Stimulated activated CD4-positive, alpha-beta T cell treated with anti-CD3 and anti-CD28 coated beads, Interleukin-12 subunit alpha, Interleukin-12 subunit beta, amount 100 ng/mL, for 48 hours (primary cell): Measurements from ENCODE around the gene SPATA4.
"Not testable (repeated sequence)": the region's sequence is repeated elsewhere in the genome, so short reads cannot be mapped to it uniquely, and the experiment has no call there.

ENCODE experiments used
- DNase-seq, 3 donors: peaks; one replicate each; pipeline ENCODE4 v3.0.0-alpha.2; 2020; ENCODE audit warnings: low read depth in 2 of 3, low spot score in 1 of 3

The SPATA4 gene

DNA sequence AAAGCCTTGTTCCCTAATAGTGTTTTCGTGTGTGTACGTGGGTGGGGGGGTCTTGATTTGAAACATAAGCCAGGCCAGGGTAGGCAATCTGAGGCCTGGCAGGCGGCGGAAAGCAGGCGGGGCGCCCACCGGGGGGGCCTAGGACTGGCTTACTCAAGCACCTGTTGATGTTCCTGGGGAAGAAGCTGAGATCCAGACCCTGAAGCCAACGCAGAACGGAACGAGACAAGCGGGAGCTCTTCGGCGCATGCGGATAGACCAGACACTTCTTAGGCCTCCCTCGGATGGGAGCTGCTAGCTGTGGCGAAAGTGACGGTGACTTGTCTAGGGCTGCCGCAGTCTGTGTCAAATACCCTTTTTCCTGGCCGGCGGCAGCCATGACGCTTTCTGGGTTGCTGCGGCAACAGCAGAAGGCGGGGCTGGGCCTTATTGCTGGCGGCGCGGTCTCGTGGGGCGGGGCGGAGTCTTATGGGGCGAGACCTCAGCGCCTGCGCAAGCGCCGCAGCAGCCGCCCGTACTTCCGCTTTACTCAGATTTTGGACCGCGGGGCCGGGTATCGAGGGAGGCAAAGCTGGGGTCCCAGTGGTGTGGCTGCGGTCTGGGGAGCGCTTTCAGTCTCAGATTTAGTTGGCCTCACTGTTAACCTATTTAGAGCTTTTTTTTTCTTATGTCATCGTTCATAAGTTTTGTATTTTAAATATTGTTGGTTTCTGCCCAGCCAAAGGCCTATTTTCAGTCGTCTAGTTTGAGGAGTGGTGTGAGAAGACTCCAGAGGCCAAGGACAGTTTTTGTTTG, at the start of gene SPATA4:
TSS of gene SPATA4 (minus strand) at position 402 of the 795 bp plus-strand sequence. CDS start at position 379, 23 bp downstream.
- DNase-seq: peak; percentile 87 to 95 (median 90)

DNA sequence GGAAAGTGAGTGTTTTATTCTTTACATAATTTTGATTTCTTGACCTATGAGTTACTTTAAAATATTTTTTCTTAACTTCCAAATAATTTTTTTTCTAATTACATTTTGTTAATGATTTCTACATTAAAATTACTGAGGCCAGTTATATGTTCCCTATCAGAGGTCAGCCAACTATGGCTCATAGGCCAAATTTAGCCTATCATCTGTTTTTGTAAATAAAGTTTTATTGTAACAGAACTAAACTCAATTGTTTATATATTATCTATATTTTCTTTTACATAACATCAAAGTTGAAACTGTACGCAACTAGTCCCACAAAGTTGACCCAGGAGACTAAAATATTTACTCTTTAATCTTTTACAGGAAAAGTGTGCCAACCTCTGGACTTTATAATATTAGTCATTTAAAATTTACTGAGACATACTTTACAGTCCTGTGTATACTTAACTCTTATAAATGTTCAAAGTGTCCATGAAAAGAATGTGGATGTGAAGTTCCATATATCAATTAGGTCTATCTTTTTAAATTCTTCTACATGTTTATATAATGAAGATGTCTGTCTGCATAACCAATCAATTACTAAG, 47.5 kb upstream of the SPATA4 start:
- no peak for DNase-seq

DNA sequence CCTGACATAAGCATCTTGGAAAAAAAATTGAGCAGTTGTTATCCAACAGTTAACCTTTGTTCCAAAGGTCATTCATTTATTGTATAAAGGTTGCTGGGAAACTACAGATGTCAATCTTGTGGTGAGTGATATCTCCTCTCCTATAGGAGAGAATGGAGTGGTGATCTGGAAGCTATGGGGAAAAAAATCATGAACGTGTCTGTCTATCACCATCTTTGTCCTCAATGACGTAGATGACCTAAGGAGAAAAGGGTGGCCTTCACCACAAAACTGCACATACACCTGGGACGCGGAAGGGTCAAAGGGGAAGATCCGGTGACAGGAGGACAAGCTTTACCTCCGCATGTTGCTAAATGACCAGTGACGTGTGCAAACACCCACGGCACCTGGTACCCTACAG, 46.3 kb upstream of the SPATA4 start:
- no peak for DNase-seq

DNA sequence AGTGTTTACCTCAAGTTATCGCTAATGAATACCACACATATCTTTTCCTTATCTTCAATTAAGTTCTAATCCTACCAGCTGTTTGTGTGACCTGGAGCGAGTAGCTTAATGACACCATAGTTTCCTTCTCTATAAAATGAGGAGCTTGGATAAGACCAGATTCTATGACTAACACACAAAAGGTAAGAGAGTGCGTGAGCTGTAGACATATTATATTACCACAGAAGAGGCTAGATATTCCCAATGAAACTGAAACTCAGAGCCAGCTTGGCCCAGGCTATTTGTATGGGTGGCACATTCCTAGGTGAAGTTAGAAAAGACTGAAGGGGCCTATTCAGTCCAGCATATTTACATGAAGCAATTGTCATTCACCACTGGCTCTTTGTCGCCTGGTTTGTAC, 43.4 kb upstream of the SPATA4 start:
- DNase-seq: no peak

DNA sequence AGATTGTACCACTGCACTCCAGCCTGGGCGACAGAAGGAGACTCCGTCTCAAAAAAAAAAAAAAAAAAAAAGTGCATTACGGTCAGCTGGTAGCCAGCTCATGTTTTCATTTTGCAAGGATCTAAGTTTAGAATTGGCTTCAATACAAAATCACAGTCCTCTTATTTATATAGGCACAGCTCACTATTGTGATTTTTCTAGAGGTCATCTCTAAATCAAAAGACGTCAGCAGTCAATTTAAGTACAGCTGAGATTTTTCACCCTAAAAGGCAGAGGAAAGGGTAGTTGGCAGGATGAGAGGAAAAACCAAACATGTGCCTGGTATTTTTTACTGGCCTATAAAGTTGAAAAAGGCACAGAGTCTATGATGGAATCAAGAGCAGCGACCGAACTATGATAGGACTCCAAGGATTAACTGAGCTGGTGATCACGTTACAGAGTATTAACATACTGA, 42.8 kb upstream of the SPATA4 start:
- DNase-seq: no peak

DNA sequence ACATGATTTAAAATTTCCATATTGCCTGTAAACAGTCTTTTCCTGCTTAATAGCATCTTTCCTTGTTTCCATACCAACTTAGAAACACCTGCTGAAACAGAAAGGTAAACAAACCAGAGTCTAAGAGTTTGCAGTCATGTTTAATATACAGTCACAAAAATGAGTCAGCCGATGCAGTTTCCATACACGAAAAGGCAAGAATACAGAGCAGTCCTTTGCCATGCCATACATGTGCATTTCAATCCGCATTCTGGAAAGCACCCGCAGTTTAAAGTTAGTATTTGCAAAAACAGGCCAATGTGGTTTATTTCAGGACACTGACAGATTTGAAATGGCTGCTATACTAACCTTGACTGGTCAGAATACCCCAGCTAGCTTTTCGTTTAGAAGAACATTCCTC, 41.6 kb upstream of the SPATA4 start:
- no peak for DNase-seq

DNA sequence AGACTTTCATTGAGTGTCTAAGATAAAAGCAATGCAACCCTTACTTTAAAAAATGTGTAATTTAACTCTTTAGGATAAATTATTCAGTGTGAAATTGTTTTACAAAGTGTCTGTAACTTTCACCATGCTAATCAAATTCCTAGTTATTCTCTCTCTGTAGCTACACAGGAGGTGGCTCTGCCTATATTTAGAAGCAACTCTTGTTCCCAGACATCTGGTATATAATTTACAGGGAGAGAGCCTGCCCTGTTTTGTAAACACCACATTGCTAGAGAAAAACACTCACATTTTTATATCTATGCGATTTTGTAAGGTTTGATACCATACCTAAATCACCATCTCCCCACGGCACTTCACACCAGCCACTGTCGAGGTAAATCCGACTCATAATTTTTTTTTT, 35.5 kb upstream of the SPATA4 start:
- no peak for DNase-seq

DNA sequence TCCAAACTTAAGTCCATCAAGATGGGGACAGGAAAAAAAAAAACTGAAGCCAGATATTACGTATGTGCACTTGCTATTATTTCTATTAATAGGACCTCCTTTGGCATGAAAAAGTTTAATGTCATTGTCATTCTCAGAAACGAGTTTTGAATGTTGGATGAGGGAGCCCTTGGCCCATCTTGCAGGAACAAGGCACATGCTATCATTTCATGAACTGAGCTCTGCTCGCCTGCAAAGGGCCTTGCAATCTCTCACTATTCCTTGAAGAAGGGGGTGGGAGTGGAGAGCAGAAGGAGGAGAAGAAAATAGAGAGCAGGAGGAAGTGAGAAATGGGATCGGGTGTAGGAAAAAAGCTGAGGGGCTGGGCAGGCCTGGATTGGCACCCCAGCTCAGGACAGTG, 34.3 kb upstream of the SPATA4 start:
- no peak for DNase-seq

DNA sequence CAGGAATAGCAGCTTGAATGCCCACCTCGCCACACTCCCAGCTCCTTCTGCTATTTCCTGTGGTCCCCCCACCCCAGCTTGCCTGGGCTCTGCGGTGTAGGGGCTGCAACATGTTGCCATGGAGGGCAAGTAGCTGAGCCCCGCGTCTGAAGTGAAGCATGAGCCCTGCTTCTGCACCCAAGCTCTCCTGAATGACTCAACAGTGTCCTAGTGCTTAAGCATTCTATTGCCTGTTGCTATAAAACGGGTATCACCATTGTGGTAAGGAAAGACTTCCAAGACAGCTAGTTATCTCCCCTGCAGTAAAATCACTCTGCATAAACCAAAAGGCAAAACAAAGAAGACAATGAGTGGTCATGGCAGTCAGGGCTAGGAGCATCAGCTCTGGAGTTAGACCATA, 31.4 kb upstream of the SPATA4 start:
- no peak for DNase-seq

DNA sequence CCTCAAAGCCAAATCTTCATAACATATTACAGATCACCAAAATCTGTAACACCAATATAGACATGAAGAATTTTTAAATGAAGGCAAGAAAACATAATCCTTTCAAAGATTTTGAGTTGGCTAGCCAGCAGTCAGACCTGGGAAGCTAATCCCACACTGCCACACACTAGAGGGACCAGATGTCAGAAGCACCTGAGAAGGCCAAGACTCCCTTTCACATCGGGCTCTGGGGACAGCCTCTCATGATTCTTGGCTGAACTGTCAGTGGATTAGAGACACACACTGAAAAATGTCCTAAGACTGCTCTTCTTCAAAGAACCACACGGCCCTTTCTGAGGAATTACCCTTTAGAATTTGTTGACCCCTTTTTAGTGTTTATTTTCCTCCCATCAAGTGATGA, 28.2 kb upstream of the SPATA4 start:
- DNase-seq: no peak

DNA sequence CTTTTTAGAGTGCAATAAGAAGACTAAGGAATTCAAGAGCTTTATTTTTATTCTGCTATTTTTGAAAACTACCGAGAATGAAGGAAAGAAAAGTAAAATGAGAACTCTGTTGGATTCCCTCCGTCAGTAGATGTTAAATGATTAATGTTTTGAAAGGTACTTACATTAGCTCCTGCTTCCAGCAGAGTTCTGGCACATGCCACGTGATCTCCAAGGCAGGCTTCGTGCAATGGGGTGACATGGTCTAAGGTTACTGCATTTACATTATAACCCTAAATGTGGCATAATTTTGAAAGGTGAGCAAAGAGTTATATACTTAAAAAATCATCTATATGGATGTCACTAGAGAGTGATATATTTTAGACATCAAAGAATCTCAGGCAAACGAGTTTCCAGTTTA, 26.8 kb upstream of the SPATA4 start:
- no peak for DNase-seq

DNA sequence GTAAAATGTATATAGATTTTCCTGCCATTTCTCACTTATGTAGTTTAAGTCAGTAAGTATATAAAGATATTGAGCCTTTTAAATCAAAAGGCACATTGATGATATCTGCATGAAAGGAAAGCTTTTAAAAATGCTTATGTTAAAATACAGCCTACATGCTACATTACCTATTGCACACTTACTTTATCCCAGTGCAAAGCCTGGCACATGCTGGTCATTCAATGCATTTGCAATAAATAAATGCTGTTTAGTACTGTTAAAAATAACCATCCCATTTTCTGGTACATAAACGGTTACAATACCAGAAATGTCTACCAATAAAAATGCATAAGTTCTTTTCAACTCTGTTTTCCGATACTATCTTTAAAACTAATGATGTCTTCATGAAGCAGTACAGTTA, 22.1 kb upstream of the SPATA4 start:
- DNase-seq: no peak

DNA sequence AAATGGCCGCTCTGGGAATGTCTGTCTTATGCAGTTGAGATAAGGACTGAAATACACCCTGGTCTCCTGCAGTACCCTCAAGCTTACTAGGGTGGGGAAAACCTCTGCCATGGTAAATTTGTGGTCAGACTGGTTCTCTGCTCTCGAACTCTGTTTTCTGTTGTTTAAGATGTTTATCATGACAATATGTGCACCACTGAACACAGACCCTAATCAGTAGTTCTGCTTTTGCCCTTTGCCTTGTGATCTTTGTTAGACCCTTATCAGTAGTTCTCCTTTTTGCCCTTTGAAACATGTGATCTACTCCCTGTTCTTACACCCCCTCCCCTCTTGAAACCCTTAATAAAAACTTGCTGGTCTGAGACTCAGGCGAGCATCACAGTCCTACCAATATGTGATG, 17.0 kb upstream of the SPATA4 start:
- DNase-seq: not testable (repeated sequence)

DNA sequence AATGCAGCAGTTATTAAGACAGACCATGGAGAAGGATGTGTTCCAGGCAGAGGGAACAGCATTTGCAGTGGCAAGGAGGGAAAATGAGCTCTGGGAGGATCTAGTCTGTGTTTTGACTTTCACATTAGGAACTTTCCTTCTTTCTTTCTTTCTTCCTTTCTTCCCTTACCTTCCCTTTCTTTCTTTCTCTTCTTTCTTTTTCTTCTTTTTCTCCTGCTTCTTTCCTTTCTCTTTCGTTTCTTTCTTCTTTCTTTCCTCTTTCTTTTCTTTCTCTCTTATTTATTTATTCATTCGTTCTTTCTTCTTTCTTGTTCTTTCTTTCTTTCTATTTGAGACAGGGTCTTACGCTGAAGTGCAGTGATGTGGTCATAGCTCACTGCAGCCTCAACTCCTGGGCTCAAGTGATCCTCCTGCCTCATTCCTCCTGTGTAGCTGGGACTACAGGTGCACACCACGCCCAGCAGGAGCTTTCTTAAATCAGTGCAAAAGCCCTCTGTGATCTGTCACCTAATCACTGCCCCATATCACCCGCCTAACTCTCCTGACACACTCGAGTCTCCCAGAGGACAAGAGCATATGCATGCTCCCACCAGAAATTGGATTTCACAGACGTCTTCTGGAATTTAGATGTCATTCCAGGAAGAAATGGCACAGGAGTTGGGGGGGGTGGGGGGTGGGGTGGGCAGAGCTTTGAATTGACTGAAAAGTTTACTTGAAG, 15.4 kb upstream of the SPATA4 start:
- no peak for DNase-seq

DNA sequence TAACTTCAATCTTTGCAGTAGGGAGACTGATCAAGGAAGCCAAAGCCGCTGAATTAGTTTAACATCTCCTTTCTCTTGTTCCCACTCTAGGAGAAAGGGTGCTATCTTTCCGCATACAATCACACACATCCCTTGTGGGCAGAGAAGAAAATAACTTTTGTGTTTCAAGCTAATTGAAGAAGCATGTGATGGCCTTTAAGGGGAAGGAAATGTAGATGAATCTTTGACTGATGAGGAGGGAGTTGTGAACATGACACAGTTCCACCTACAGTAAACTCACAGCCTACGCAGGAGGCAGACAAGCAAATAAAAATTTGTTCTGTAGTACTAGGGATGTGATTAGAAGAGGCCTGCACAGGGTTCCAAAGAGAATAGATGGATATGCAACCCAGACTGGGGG, 14.7 kb upstream of the SPATA4 start:
- DNase-seq: no peak

DNA sequence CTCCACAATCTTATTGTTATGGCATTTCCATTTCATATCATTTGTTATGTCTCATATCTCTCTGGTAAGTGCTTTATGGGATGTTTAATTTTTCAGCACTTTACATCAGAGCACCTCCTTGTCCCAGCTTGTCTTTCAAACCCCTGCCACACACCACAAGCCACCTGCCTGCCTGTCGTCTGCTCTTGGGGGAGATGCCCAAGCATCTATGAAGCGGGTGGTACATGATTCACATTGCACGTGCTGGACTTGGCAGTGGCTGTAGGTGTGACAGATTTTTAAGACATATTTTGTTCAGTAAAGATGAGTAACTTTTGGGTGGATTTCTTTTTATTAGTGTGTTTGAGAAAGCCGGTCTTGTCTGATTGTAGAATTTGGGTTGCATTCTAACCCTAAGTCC, 14.2 kb upstream of the SPATA4 start:
- no peak for DNase-seq

DNA sequence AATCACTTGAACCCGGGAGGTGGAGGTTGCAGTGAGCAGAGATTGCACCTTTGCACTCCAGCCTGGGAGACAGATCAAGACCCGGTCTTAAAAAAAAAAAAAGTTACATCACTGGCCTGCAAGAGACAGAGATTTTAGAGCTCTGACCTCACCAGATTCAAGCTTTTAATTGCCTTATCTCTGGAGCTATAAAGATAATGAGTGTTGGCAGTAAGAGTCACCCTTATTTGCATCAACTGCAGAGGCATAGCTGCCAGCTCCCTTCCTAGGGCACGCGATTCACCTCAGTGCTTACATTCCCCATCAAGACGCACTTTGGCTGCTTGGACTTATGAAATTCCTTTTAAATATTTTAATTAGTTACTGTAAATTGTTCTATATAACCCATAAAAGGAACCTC, 12.5 kb upstream of the SPATA4 start:
- no peak for DNase-seq

DNA sequence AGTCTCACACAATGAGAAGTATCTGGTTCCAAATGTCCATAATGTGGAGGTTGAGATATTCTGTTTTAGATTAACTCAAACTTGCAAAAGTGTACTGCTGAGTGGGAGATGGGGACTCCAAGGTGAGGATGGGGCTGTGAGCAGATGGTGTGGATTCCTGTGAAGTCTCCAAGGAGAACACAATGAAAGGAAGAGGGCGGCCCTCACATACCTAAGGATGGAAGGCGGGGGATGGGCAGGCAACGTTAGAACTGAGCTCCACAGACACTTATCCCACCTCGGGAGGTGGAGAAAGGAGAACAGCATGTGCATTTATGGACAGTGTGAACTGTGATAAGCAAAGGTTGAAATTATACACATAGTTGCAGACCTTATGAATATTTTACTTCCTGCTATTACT, 9.9 kb upstream of the SPATA4 start:
- DNase-seq: no peak

DNA sequence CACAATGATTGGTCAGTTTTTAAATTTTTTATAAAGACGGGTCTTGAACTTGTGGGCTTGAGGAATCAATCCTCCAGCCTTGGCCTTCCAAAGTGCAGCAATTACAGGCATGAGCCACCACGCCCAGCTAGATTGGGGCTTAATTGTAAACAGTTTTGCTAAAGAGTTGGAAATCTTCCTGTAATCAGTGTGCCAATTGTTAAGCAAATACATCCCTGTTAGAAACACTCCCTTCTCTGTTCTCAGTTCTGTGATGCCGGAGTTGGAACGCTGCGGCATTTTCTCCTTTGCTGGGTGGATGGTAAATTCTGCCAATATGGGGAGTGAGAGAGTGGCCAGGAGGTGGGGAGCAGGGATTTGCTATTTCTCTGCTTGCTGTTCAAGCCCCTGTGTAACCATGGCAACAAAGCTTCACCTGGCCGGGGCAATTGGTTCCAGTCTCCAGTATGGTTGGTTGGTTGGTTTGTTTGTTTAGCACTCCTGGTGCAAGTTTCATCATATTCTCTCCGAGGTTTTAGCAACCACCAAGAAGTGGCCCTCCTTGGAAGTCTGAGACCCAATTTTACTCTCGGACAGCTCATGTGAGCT, 3.0 kb upstream of the SPATA4 start:
- no peak for DNase-seq

DNA sequence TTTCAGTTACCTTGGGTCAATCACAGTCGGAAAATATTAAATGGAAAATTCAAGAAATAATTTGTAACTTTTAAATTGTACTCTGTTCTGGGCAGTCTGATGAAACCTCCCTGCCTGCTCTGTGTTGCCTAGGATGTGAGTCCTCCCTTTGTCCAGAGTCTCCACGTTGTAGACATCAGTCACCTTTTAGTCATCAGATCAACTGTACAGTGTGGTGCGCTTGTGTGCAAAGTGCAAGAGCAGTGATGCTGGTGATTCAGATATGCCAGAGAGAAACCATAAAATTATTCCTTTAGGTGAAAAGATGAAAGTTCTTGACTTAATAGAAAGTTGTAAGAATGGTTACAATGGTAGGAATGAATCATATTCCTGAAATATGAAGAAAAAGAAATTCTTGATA, 1.4 kb downstream of the SPATA4 start:
- DNase-seq: peak; percentile 27 to 40 (median 29)

DNA sequence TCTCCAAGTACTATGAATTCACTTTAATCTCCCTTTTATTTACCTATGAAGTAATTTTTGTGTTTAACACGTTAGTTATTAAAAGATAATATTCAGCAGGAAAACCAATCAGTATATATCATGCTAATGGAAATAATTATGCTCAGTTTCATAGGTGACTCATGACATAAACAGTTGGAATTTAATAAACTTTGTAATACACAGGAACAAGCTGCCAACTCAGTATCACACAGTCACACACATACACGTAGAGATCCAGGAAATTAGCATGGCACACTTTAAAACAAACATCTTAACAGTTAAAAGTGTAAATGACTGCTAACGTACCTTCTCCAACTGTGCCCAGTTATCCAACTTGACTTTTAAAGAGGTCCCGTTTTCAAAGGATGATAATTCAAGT, 2.3 kb downstream of the SPATA4 start:
- DNase-seq: no peak

DNA sequence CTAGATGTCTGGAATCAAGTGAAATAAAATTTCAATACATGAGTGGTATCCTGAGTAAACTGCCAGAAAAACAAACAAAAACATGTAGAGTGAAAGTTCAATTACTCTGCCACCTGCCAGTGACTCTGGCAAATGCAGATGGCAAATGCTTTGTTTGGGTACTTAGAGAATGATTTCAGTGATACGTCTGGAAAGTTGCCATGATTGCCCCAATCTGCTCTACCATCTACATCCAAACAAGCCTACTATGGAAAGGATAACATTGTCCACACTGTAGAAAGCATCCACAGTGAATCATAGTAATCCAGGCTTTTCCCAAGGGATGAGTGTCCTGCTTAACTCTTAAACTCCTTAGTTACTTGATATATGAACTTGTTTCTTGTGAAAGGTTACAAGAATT, 3.4 kb downstream of the SPATA4 start:
- DNase-seq: no peak
